GM12873 (cell line): ENCODE measurements around the gene TNFRSF11A.

ENCODE experiments used
- TF ChIP-seq, protein P1 (sequence below): IDR thresholded peaks from 2 replicates; pipeline ENCODE4 v1.5.1; 2012; ENCODE audit warnings: low read depth, mild to moderate bottlenecking, moderate library complexity, low read length, control low read depth; ENCODE audit not compliant: insufficient read depth; ENCODE audit errors: missing control alignments

The TNFRSF11A gene

DNA sequence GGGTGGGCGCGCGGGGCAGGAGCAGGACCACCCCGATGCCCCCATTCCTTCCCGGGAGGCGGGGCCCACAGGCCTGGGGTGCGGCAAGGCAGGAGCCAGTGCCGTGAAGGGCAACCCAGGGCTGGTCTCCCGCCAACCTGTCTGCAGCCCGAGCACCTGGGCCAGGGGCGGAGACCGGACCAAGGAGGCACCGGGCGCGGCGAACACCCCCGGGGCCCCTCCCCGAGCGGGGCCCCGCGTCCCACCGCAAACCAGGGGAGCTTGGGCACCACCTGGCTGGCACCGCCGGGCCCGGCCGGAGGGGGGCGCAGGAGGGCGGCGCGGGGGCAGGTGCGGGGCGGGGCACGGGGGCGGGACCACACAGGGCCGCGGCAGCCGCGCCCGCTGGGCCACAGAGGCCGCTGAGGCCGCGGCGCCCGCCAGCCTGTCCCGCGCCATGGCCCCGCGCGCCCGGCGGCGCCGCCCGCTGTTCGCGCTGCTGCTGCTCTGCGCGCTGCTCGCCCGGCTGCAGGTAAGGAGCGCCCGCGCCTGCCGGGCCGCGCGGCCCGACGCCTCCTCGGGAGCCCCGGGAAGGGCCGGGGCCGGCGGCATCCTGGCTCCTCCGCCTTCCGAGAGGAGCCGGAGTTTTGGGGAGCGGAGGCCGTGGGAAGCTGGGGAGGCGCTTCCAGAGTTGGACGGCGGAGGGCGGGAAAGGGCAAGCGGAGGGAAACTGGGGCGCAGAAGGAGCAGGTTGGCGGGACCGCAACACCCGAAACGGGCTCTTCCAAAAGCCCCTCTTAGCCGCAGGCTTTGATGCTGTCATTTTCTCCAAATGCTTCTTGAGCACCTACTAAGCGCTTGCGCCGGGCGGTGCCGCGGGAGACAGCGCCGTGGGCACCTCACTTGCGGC lies at the start of gene TNFRSF11A:
TSS of gene TNFRSF11A (plus strand) at position 394 of the 889 bp plus-strand sequence. CDS start at position 437, 43 bp downstream.
- TF ChIP-seq, protein P1, sequence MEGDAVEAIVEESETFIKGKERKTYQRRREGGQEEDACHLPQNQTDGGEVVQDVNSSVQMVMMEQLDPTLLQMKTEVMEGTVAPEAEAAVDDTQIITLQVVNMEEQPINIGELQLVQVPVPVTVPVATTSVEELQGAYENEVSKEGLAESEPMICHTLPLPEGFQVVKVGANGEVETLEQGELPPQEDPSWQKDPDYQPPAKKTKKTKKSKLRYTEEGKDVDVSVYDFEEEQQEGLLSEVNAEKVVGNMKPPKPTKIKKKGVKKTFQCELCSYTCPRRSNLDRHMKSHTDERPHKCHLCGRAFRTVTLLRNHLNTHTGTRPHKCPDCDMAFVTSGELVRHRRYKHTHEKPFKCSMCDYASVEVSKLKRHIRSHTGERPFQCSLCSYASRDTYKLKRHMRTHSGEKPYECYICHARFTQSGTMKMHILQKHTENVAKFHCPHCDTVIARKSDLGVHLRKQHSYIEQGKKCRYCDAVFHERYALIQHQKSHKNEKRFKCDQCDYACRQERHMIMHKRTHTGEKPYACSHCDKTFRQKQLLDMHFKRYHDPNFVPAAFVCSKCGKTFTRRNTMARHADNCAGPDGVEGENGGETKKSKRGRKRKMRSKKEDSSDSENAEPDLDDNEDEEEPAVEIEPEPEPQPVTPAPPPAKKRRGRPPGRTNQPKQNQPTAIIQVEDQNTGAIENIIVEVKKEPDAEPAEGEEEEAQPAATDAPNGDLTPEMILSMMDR = peak; percentile 44

DNA sequence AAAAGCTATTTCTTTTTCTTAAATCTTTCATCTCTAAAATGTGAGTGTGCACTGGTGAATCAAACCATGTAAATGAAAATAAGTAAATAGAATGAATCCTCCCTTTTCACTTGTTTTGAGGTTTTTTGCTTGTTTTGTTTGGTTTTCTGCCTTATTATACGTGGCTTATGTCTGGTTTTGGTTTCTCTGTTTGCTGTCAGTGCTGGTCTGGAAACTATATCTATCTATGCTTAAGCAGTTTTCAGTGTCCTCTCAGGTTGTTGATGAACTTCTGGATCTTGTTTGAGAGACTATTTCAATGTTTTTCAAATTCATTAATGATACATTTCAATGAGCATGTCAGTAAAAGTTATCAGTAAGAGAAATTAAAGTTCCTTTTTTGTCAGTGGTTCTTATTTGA lies 48.1 kb upstream of the TNFRSF11A start:
- TF ChIP-seq, protein P1 = no peak

GRCh38 chr18:62279561-62279960 lies 45.5 kb upstream of the TNFRSF11A start:
- TF ChIP-seq, protein P1 = no peak

DNA sequence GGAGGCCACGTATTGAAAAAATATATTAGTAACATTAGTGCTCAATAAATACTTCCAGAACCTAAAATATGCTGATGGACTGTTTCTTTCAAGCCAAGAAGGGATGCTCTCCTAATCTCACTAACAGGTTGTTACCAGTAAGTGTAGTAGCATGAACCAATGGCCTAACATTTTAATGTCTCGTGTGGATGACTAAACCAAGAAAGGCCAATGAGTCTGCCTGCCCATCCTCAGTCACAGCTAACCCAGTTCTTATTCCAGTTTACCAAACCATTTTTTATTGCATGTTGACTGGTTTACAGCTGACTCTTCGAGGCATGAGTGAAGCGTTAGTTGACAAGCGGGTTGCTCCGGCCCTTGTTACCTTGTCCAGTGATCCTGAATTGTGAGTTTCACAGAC lies 45.1 kb upstream of the TNFRSF11A start:
- TF ChIP-seq, protein P1 = no peak

DNA sequence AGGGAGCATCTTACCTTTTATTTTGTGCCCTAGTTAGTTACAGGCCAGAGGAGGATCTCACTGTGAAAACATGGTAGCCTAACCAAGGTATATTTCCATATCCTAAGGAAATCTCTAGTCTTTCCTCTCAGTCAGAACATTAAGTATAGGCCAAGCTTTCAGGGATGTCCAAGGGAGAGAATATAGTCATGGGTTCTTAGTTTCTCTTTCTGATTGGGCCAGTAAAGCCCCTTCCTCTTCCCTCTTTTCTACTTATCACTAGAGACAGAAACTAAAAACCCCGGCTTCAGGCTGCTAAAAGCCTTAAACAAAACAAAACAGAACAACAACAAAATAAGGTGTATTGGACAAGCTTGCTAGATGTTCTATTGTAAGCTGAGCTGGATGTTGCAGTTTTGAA lies 44.3 kb upstream of the TNFRSF11A start:
- TF ChIP-seq, protein P1 = no peak

- TF ChIP-seq, protein P1 = no peak
These were observed 43.4 kb upstream of the TNFRSF11A start for GRCh38 chr18:62281684-62282083.

DNA sequence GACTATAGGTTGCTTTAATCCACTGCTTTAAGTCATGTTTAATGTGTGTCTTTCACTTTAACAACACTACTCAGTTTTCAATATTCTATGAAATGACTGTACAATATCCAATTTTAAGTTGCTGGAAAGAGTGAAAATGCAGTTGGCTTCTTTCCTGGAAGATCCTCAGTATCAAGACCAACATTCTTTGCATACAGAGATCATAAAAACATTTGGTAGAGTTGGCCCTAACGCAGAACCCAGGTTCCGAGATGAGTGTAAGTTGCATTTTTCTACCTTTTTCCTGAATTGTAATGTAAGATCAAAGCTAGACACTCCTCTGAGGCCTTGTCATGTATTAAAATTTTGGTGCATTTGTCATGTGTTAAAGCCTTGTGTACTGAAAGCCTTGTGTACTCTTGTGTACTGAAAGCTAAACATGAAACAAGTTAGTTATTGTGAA lies 42.9 kb upstream of the TNFRSF11A start:
- TF ChIP-seq, protein P1 = no peak
